ENCODE measurements around the gene DLG2.
"Not testable (repeated sequence)": the region's sequence is repeated elsewhere in the genome, so short reads cannot be mapped to it uniquely, and the experiment has no call there.

The DLG2 gene

GRCh38 chr11:83630211-83630610, 1996.9 kb downstream of the DLG2 start:
- no peak for DNase-seq (ENCODE audit: low spot score)

- DNase-seq (ENCODE audit: low spot score) = no peak
Observed at GRCh38 chr11:83629775-83630174, 1997.4 kb downstream of the DLG2 start.

DNA sequence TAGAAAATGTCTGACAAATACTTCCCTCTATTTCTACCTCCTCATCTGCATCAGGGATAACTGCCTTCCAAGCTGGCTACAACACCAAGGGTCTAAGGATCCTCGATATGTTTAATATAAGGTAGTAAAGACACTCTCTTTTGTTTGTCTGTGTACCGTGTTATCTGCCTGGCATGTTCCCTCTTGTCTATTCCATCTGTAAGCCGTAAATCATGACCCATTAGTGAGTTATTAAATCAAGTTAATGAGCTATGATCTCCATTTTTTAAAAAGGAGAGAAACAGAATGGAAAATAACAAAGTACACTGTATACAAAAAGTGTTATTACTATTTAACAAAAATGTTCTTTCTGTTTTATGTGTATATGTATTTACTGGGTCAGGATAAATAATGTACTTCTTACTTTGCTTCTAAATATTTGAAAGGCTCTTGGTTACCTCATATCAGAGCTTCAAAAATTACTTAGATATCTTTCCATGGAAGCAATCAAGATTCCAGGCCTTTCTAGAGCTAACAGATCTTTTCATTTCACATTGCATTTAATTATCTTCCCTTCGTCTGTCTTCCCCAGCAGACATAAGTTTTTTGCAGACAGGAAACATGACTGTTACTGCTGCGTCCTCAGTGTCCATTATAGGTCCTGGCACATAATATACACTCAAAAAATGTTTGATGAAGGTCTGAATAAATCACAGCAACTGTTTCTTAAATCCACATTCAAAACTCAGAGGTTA, 1998.4 kb downstream of the DLG2 start:
- DNase-seq (ENCODE audit: low spot score) = no peak

GRCh38 chr11:83625336-83625735, 2001.8 kb downstream of the DLG2 start:
- DNase-seq (ENCODE audit: low spot score) = no peak

GRCh38 chr11:83617671-83618070, 2009.5 kb downstream of the DLG2 start:
- DNase-seq (ENCODE audit: low spot score) = no peak

DNA sequence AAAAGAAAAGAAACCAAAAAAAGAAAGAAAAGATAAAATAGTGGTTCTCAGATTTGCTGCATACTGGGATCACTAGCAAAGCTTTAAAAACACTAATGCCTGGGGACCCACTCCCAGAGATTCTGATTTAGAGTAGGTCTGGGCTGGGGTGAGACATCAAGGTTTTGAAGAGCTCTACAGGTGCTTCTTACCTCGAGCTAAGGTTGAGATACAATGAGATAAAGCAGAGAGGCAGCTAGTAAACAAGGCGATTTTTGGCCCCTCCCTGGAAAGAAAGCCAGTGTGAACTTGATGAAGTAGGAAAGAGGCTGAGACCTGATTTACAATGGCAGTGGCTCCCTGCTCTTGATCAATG, 2013.4 kb downstream of the DLG2 start:
- DNase-seq (ENCODE audit: low spot score) = no peak

- no peak for DNase-seq (ENCODE audit: low spot score)
Observed at GRCh38 chr11:83612891-83613766, 2014.0 kb downstream of the DLG2 start.

DNA sequence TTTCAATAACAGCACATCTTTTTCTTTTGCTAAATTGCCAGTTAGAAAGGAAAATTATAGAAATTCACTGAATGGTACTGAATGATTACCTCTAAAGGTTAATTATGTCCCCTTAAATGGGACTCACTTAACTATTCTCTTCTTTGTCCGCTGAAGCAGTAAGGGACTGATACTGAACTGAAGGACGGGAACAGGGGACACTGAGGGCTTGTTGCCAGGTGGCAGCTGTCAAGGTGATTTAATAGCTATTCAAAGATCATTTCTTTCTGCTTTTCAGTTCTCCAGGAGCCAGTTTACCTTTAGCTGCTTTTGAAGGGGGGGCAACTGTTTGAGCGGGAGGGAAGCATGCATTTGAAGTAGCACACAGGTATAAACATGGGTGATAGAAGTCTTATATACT, 2015.5 kb downstream of the DLG2 start:
- no peak for DNase-seq (ENCODE audit: low spot score)

DNA sequence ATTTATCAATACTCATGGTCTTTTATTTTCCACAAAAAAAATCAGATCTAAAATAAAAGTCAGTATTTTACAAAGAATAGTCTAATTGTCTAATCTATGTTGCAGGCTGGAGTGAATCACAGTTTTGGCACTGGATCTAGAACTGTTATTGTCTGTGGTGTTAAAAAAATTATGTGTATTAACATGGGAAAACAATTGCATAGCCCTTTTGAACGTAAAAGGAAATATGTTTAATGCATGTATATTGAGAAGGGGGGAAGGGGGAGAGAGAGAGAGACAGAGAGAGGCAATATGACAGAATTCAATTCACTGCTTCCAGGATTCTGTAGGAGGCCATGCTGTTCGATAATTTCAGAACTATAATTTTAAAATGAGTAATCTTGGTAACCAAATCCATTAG, 2016.1 kb downstream of the DLG2 start:
- no peak for DNase-seq (ENCODE audit: low spot score)

GRCh38 chr11:83609191-83609590, 2018.0 kb downstream of the DLG2 start:
- no peak for DNase-seq (ENCODE audit: low spot score)

- DNase-seq (ENCODE audit: low spot score) = no peak
Observed at GRCh38 chr11:83608571-83608970, 2018.6 kb downstream of the DLG2 start.

DNA sequence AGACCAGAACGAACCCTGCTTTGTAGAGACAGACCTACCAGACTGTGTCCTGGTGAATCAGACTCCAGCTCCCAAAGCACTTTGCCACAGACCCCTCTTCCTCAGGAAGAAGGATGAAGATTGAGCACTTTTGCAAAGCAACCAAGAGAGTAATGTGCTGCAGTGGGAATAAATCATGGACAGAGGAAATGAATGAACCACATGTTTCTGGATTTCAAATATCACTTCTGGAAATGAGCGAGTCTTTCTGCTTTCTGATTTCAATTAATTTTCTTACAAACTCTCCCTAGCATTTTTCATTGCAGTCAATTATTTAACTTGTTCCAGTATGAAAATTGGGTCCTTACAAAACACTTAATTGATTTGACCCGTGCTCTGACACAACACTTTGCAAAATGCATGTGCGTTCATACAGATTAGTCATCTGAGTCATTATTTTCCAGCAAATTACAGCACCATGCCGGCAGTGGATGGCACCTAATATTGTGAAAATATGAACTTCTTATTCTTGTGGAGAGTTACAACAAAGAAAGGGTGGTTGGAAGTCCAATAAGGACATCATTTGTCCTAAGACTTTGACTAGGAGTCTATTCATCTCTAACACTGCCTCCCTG, 2025.1 kb downstream of the DLG2 start:
- DNase-seq (ENCODE audit: low spot score) = no peak

- no peak for DNase-seq (ENCODE audit: low spot score)
Observed at GRCh38 chr11:83601201-83601913, 2025.8 kb downstream of the DLG2 start.

- no peak for DNase-seq (ENCODE audit: low spot score)
Observed at GRCh38 chr11:83600661-83601060, 2026.5 kb downstream of the DLG2 start.

- no peak for DNase-seq (ENCODE audit: low spot score)
Observed at GRCh38 chr11:83599066-83599465, 2028.1 kb downstream of the DLG2 start.

GRCh38 chr11:83587797-83588196, 2039.3 kb downstream of the DLG2 start:
- DNase-seq (ENCODE audit: low spot score) = not testable (repeated sequence)

GRCh38 chr11:83583757-83584366, 2043.3 kb downstream of the DLG2 start:
- no peak for DNase-seq (ENCODE audit: low spot score)

DNA sequence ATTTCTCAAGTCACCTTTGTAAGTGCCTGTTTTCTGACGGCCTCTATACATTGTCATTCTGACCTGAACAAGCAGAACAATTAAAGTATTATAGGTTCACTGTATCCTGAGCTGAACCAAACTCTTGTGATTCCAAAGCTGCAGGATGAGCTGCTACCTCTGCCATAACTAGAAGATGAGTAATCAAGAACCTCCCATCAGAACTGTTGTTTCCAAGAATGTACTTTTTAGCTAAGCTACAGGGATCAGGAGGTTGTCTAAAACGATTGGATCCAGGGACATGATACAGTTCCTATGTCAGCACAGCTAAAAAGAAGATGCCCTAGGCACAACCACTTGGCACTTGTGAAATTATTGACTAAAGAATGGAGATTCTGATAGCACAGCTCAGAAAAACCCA, 2052.6 kb downstream of the DLG2 start:
- DNase-seq (ENCODE audit: low spot score) = no peak

GRCh38 chr11:83572581-83573496, 2054.3 kb downstream of the DLG2 start:
- DNase-seq (ENCODE audit: low spot score) = no peak

- DNase-seq (ENCODE audit: low spot score) = no peak
Observed at GRCh38 chr11:83571302-83571701, 2055.8 kb downstream of the DLG2 start.
